DMS153 treated with DMSO at 0.1 percent for 48 hours (cell line): ENCODE data around the gene CLDND1.
"Not testable (repeated sequence)": the region's sequence is repeated elsewhere in the genome, so short reads cannot be mapped to it uniquely, and the experiment has no call there.

ENCODE experiments used
- DNase-seq: peaks from one replicate; lab custom pipeline; 2025; ENCODE audit not compliant: unreplicated experiment; lab: John Stamatoyannopoulos, UW

CLDND1 gene

DNA sequence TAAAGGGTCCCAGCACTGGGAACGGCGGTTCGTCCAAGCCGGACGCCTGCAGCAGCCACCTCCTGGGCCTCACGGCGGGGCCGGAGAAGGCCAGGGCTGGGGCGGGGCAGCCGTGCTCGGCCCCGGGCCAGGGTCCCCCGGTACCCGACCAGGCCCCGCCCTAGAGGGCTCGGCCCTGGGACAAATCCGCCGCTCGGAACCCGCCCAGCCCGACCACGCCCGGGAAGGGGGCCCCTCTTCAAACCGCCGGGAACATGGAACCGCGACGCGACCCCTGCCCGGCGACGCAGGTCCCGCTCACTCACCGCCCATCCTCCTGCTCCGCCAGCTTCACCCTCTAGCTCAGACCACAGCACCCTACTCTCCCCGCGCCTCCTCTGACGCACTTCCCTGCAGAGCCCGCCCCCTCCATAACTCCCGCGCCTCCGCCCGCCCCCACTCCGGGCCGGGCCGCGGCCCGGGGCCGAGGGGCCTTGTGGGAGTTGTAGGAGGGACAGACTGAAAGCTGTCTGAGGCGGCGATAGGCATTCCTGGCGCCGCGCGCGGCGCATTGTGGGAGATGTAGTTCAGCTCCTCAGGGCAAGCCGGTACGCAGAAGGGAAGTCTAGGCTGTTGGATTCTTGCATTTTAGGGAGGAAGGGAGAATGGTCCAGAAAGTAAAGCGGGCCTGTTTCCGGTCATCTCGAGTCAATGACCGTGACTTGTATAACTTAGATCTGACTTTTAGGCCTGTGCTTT, at the start of gene CLDND1:
Gene CLDND1 (minus strand): TSS at position 359 of the 738 bp plus-strand sequence. CDS start 1,478 bp downstream, outside the sequence.
- DNase-seq, result peak; percentile 81

- no peak for DNase-seq
These were observed 45.7 kb upstream of the CLDND1 start for GRCh38 chr3:98568402-98568801.

DNA sequence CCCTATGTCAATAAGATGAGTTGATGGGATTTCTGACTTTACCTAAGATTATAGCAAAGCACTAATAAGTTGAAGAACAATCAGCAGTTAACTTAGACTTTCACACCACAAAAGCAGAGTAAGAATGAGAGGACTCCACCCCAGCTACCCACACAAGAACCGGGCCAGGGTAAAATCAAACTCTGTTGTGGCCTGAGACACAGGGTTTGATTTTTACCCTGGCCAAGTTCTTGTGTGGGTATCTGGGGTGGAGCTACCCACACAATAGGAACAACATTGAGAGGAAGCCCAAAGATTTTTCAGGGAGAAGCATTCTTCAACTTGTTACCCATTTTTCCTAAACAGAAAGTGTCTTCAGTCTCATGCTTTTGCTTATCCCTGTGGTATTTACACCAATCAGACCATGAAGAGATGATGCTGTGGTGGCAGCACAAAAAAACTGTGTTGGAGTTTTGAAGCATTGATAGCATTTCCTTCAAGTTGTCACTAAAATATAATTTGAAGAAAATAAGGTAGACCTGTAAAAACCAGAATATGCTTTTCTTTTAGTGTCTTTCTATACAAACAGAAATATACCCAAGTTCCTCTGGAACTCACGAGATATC, 45.1 kb upstream of the CLDND1 start:
- no peak for DNase-seq

DNA sequence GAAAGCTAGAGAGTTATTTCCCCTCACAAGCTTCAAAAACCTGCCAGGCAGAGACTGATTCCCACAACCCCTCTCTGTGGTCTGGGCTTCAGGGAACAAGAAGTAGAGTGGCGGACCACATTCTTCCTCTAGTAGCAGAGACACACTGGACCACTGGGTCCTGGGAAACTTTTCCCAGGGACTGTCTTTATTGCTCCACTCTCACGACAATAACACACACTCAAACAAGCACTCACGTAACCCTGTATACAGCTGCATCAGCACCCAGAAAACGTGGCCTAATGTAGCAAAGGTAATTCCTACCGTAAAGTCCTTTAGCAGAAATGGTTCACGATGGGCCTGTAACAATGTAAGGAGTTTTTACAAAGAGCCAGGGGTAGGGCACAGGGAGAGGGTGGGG, 43.1 kb upstream of the CLDND1 start:
- no peak for DNase-seq

DNA sequence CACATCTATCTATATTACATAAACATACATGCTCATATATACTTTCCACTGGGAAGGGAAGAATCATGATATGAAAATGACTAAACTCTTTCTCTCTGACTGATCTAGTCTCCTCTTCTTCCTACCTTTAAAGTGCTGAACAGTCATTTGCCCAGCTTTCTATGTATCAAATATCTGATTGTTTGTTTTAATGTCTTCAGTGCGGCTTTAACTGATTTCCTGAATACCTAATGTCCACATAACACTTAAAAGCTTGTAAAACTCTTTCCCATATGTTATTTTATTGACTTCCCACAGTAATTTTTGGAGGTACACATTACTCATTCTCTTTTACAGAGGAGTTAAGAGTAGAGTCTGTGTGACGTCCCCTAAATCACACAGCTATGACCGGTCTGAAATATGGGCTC, 42.5 kb upstream of the CLDND1 start:
- DNase-seq, result no peak

DNA sequence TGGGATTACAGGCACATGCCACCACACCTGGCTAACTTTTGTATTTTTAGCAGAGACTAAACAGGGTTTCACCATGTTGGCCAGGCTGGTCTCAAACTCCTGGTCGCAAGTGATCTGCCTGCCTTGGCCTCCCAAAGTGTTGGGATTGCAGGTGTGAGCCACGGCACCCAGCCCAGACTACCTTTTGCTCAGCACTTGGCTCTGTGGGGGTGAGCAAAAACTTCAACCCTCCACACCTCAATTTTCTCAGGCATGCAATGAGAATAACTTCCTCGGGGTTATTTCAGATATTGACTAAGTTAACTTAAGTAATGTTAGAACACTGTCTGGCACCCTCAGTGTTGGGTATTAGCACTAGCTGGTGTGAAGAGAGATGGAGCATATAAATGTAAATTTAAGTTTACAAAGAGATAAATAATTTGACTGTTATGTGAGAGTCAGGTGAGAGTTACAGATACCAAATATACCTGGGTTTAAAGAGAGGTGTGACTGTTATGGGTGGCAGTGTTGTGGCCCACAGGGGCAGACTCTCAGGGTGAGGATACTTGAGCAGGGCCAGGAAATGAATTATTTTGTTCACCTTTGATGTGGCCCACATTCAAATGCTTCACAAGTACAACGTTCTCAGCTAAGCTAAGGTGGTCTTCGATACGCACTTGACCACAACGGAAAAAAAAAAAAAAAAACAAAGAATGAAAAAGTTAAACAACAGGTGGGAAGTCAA, 41.7 kb upstream of the CLDND1 start:
- no peak for DNase-seq

- no peak for DNase-seq
These were observed 41.1 kb upstream of the CLDND1 start for GRCh38 chr3:98563661-98564281.

DNA sequence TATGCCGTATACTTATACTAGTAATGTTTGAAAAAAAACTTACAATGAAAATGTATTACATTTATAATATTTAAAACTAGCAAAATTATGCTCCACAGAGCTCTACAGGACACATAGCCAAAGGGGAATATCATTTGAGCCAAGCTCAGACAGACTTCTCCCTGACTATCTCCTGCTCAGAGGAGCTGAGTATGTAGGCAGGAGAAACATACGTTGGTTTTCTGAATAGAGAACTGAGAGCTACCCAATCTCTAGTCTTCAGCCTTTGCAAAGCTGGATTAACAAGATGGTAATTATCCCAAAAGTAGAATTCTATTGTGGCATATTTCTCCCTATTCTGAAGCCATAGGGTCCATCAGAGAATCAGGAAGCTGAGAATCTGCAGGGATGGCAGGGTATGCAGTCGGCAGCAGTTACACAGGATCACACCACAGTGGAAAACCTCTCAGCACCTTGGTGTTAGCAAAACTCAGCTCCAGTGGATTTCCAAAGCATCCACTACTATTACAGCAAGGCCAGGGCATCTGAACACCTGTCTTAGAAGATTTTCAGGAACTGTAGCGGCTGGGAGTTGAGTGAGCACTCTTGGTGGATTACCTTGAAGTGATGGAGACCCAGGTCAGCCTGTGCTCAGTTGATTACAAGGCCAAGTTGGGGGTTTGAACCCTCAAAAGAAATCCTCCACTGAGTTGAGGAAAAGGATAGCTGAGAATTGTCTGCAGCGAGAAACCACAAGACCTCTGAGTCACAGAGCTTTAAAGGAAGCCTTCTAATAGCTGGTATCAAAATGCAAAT, 39.2 kb upstream of the CLDND1 start:
- no peak for DNase-seq

DNA sequence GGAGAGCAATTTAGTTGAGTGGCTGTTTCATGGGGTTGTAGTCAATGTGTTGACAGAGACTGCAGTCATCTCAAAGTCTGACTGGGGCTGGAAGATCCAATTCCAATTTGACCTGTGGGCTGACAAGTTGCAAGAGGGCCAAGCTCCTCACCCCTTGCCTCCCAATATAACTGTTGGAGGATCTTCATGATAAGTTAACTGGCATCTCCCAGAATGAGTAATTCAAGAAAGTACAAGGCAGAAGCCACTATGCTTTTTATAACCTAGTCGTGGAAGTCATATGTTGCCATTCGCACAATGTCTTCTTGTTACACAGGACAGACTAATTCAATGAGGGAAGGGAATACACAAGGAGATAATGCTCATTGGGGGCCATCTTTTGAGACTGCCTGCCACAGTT, 38.2 kb upstream of the CLDND1 start:
- DNase-seq, result no peak

DNA sequence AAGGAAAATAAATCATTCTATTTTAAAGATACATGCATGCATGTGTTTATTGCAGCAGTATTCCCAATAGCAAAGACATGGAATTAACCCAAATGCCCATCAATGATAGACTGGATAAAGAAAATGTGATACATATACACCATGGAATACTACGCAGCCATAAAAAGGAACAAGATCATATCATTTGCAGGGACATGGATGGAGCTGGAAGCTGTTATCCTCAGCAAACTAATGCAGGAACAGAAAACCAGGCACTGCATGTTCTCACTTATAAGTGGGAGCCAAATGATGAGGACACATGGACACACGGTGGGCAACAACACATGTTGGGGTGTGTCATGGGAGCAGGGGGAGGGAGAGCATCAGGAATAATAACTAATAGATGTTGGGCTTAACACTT, 37.1 kb upstream of the CLDND1 start:
- DNase-seq, result not testable (repeated sequence)

DNA sequence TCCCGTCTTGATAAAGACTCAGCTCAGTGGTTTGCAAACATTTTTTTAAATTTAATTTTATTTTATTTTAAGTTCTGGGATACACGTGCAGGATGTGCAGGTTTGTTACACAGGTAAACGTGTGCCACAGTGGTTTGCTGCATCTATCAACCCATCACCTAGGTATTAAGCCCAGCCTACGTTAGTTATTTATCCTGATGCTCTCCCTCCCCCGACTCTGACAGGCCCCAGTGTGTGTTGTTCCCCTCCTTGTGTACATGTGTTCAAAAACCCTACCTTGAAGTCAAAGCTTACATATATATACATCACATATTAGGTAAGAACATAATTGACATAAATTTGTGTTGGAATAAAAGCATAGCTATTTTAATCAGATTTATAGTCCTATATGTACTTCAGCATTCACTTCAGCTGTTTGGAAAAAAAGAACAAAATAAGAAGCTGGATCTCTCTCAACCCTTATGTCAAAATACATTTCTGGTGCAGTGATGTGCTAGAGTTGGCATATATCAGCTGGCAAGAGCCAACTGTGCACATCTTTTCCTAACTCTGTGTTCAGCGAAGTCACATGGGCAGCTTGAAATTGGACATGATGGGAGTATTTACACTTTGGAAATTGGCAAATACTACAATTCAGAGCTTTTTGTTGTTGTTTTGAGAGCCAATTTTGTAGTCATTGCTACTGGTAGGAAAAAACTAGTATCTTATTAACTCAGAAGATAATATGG, 35.6 kb upstream of the CLDND1 start:
- no peak for DNase-seq

- DNase-seq, result no peak
These were observed 34.8 kb upstream of the CLDND1 start for GRCh38 chr3:98557324-98558010.

DNA sequence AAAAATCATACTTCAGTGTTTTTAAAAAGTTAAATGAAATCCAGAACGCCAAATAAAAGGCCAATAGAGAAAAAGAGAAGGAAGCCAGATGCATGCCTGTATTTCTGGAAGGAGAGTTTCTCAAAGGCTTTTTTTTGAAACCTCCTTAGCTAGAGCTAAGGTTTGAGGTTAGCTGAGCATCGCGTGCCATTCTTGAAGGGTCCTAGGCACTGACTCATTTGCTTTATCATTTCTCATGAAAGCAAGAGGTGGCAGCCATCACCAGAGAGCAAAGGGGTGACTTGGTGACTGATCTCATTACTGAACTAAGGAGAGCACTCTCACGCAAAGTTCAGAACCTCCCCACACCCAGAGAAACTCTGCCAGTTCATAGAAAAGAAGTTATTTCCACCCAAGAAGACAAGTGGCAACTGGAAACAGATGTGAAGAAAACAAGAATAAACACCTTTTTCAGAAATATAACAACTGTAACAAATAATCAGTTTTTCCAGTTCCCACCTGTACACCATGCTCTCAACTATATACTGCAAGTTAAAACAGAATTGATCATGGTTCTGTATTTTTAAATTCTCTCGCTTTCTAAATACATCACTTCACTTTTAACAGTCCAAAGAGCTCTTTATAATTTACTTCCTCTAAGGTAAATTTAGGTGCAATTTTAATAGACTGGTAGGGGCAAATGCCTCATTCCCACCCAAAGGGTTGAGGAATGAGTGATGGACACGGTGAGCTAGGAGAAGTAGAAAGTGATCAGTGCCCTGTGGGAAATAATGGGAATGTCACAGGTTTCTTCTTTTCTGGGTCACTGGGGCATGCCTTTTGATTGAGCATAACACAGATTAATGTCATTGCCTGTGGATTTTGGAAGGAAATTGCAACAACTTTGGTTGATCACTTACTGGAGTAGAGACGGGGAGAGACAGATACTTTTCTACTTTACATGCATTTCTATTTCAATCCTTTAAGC, 33.7 kb upstream of the CLDND1 start:
- no peak for DNase-seq

DNA sequence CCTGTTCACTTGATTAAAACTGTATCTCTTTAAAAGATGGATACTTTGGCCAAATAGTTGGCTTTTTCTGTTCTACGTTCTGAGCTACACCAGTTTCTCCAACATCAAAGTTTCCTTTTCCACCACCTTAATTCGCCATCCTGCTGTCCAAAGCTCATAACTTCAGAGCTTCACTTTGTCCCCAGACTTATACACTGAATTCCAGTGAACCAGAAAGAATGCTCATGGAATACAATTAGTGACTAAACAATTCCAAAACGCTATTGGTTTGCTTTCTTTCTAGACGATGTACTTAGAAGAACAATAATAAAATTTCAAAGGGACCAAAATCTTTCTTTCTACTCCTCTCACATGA, 32.3 kb upstream of the CLDND1 start:
- DNase-seq, result no peak

GRCh38 chr3:98554580-98554979, 31.9 kb upstream of the CLDND1 start:
- no peak for DNase-seq

DNA sequence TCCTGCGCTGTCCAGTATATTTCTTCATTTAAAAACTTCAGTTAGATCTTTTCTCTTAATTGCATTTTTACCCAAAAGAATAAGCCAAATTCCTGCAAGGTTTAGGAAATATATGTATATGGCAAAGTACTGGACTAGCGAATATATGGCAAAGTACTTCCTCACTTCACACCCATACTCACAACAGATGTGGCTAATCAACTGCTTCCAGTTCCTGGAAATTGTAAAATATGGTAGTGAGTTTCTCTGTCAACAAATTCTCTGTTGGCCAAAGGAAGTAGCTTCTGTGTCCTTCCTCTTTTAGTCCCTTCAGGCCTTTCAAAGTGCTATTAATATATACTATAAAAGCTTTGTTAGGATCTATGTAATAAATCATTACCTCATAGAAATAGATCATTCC, 31.1 kb upstream of the CLDND1 start:
- DNase-seq, result no peak

- DNase-seq, result no peak
These were observed 30.4 kb upstream of the CLDND1 start for GRCh38 chr3:98553021-98553563.
